ENCODE data around the gene ZNF200. TPM values are rescaled to one million over a fixed set of nuclear protein-coding genes. Genes with fewer than 3 reads are reported as not detected.
A peak's percentile ranks its signal among the peaks of the same experiment; 100 is the strongest.

The ZNF200 gene
- total and polyA plus RNA-seq, 2 of the 13 experiments (the other 11 are each of a cell fraction or from before 2014, with no cell fraction given): 3.5 to 16.5 TPM

GRCh38 chr16:3274490-3274889 lies 39.5 kb upstream of the ZNF200 start (continued):
- 0 out of 2 replicates have a peak, but pooled peaks have one; percentile 10 for TF ChIP-seq PPARG (CRISPR knock-in tag; conservative IDR thresholded peaks at IDR 0.05)
- TF ChIP-seq PLRG1 (conservative IDR thresholded peaks at IDR 0.05): no peak
- peak; percentile 52; the same call in 1 of the 2 replicates for TF ChIP-seq ZNF160 (CRISPR knock-in tag; IDR thresholded peaks at IDR 0.05)
- TF ChIP-seq SMAD3 (CRISPR knock-in tag; IDR thresholded peaks at IDR 0.05): no peak
- TF ChIP-seq TSC22D2 (CRISPR knock-in tag; IDR thresholded peaks at IDR 0.05; ENCODE audit: borderline replicate concordance): peak; percentile 22; the same call in 1 of the 2 replicates
- 0 out of 2 replicates have a peak, but pooled peaks have one; percentile 25 for TF ChIP-seq ZSCAN29 (CRISPR knock-in tag; conservative IDR thresholded peaks at IDR 0.05)
- TF ChIP-seq MTA3 (CRISPR knock-in tag; IDR thresholded peaks at IDR 0.05): no peak
- TF ChIP-seq PRPF4 (IDR thresholded peaks at IDR 0.05; ENCODE audit: low read depth, low read length, poor library complexity, severe bottlenecking): no peak
- TF ChIP-seq LCORL (IDR thresholded peaks at IDR 0.05): no peak
- TF ChIP-seq LCORL (CRISPR knock-in tag; IDR thresholded peaks at IDR 0.05): peak; percentile 30; the same call in 1 of the 2 replicates
- TF ChIP-seq POLR2G (IDR thresholded peaks at IDR 0.05; ENCODE audit: low read depth, low read length): peak; percentile 76
- no peak for TF ChIP-seq RARA (CRISPR knock-in tag; IDR thresholded peaks at IDR 0.05)
- 0 out of 2 replicates have a peak, but pooled peaks have one; percentile 18 for TF ChIP-seq ONECUT2 (CRISPR knock-in tag; IDR thresholded peaks at IDR 0.05)
- TF ChIP-seq NFYB (CRISPR knock-in tag; IDR thresholded peaks at IDR 0.05): peak; percentile 85
- TF ChIP-seq PRDM4 (CRISPR knock-in tag; IDR thresholded peaks at IDR 0.05; ENCODE audit: borderline replicate concordance): no peak
- no peak for TF ChIP-seq CREB1 (IDR thresholded peaks at IDR 0.05)
- TF ChIP-seq CREB1 (CRISPR knock-in tag; IDR thresholded peaks at IDR 0.05): peak; percentile 74; the same call in 1 of the 2 replicates
- peak; percentile 91; the same call in 1 of the 2 replicates for TF ChIP-seq HMG20B (CRISPR knock-in tag; conservative IDR thresholded peaks at IDR 0.05)
- TF ChIP-seq DMAP1 (CRISPR knock-in tag; IDR thresholded peaks at IDR 0.05): peak; percentile 56; the same call in 1 of the 2 replicates
- 0 out of 2 replicates have a peak, but pooled peaks have one; percentile 47 for TF ChIP-seq NAIF1 (CRISPR knock-in tag; IDR thresholded peaks at IDR 0.05; ENCODE audit: borderline replicate concordance)
- no peak for TF ChIP-seq HNF4G (IDR thresholded peaks at IDR 0.05; ENCODE audit: borderline replicate concordance, low read depth, low read length)
- TF ChIP-seq HNF4G (CRISPR knock-in tag; IDR thresholded peaks at IDR 0.05; ENCODE audit: borderline replicate concordance, low read depth): no peak
- peak; percentile 39; the same call in 1 of the 2 replicates for TF ChIP-seq ARID4A (CRISPR knock-in tag; IDR thresholded peaks at IDR 0.05; ENCODE audit: borderline replicate concordance)
- TF ChIP-seq FOXK1 (CRISPR knock-in tag; IDR thresholded peaks at IDR 0.05; ENCODE audit: borderline replicate concordance, low read depth): 0 out of 2 replicates have a peak, but pooled peaks have one; percentile 4
- TF ChIP-seq ZNF605 (CRISPR knock-in tag; IDR thresholded peaks at IDR 0.05): peak; percentile 48; the same call in 1 of the 2 replicates
- TF ChIP-seq HDAC2 (CRISPR knock-in tag; IDR thresholded peaks at IDR 0.05): peak; percentile 15; the same call in 1 of the 2 replicates

All from HepG2 (cell line).